ENCODE data around the gene SH2D4B. TPM values are rescaled to one million over a fixed set of nuclear protein-coding genes. Genes with fewer than 3 reads are reported as not detected.

Gene SH2D4B
- total RNA-seq, 2 experiments from 2014 or later: 0.16 to 0.31 TPM

DNA sequence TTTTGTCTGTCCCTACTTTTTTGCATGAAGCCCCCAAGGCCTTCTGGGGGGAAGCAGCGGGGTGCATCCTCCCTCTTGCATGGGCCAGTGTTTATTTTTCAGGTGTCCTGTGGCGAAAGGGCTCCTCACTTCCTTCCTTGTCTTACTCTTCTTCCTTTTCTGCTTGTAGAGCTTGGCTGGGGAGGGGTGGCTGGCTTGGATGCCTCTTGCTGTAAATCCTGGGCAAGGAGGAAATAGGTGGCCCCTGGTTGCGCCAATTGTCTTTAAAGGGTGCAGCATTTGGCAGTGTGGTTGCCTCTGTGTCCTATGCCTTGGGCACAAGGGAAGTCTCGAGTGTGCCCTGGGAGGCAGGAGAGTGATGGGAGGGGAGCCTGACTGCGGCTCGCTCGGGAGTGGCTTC lies 95.0 kb downstream of the SH2D4B start:
- H3K27ac Mint-ChIP-seq: no peak overlapping the region
- H3K27me3 ChIP-seq (ENCODE audit: control insufficient read depth in 1 of 2, insufficient read depth in 2 of 2, low read length in 2 of 2): no peaks in the 10 kb centered on the region
- intact Hi-C loops (cut with DNase I, micrococcal nuclease): no loop called here
- ChIA-PET CTCF (no interaction called here), POLR2A (no interaction called here)
- H3K9me3 Mint-ChIP-seq: no peaks in the 10 kb centered on the region
- H3K27ac ChIP-seq (ENCODE audit: low read depth in 1 of 2, low read length in 2 of 2): no peak overlapping the region
- ATAC-seq (ENCODE audit: poor library complexity) (no peak), DNase-seq (no peak)
- no peaks in the 10 kb centered on the region for H3K4me1 Mint-ChIP-seq (ENCODE audit: low read depth)
- peaks cover 10% of the 10 kb centered on the region for H3K27me3 Mint-ChIP-seq
- H3K9me3 ChIP-seq (ENCODE audit: control insufficient read depth in 1 of 2, insufficient read depth in 1 of 2, low read length in 2 of 2): peaks cover 0 to 3% of the 10 kb centered on the region in 2 experiments
- no peak overlapping the region for H3K4me3 Mint-ChIP-seq
- no peaks in the 10 kb centered on the region for H3K36me3 ChIP-seq (ENCODE audit: insufficient read depth, low read length)
- no peaks in the 10 kb centered on the region for H3K36me3 Mint-ChIP-seq (ENCODE audit: low read depth)
- no peaks in the 10 kb centered on the region for H3K4me1 ChIP-seq (ENCODE audit: insufficient read depth, low read length)
- TF ChIP-seq, protein P1, sequence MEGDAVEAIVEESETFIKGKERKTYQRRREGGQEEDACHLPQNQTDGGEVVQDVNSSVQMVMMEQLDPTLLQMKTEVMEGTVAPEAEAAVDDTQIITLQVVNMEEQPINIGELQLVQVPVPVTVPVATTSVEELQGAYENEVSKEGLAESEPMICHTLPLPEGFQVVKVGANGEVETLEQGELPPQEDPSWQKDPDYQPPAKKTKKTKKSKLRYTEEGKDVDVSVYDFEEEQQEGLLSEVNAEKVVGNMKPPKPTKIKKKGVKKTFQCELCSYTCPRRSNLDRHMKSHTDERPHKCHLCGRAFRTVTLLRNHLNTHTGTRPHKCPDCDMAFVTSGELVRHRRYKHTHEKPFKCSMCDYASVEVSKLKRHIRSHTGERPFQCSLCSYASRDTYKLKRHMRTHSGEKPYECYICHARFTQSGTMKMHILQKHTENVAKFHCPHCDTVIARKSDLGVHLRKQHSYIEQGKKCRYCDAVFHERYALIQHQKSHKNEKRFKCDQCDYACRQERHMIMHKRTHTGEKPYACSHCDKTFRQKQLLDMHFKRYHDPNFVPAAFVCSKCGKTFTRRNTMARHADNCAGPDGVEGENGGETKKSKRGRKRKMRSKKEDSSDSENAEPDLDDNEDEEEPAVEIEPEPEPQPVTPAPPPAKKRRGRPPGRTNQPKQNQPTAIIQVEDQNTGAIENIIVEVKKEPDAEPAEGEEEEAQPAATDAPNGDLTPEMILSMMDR (IDR thresholded peaks at IDR 0.05): no peak
- no peak overlapping the region for H3K4me3 ChIP-seq (ENCODE audit: low read length)

DNA sequence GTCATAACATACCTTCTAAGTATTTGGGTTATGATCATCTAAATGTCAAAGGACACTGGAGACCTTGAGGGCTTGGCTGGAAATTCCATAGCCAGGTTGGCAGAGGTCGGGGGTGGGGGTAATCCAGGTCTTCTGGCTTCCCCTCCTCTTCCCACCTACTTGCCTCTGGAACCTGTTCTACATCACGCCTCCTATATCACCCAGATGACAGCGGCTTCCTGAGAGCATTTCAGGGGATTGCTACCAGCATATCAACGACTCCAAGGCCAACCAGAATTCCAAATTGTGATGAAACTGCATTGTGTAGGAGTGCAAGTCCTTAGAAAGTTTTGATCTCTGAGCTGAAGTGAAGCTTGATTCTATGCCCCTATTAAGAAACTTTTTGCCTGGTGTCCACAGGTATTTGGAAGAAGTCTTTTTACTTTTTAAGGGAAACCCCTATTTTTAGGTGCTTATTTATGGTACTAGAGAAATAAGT lies 95.7 kb downstream of the SH2D4B start:
- no peak overlapping the region for H3K27ac Mint-ChIP-seq
- no peaks in the 10 kb centered on the region for H3K9me3 Mint-ChIP-seq
- Histone ChIP-seq H3K4me3 (ENCODE audit: low read length) (no peak overlapping the region), H3K9me3 (ENCODE audit: control insufficient read depth in 1 of 2, insufficient read depth in 1 of 2, low read length in 2 of 2) (peaks cover 0 to 3% of the 10 kb centered on the region in 2 experiments), H3K36me3 (ENCODE audit: insufficient read depth, low read length) (no peaks in the 10 kb centered on the region), H3K27ac (ENCODE audit: low read depth in 1 of 2, low read length in 2 of 2) (no peak overlapping the region), H3K27me3 (ENCODE audit: control insufficient read depth in 1 of 2, insufficient read depth in 2 of 2, low read length in 2 of 2) (no peaks in the 10 kb centered on the region), H3K4me1 (ENCODE audit: insufficient read depth, low read length) (no peaks in the 10 kb centered on the region)
- ATAC-seq (ENCODE audit: poor library complexity): no peak
- H3K4me3 Mint-ChIP-seq: no peak overlapping the region
- ChIA-PET CTCF (no interaction called here), POLR2A (no interaction called here)
- H3K27me3 Mint-ChIP-seq: peaks cover 10% of the 10 kb centered on the region
- H3K36me3 Mint-ChIP-seq (ENCODE audit: low read depth): no peaks in the 10 kb centered on the region
- intact Hi-C loops (cut with DNase I, micrococcal nuclease): no loop called here
- TF ChIP-seq, protein P1 (IDR thresholded peaks at IDR 0.05): no peak
- no peaks in the 10 kb centered on the region for H3K4me1 Mint-ChIP-seq (ENCODE audit: low read depth)
- no peak for DNase-seq

DNA sequence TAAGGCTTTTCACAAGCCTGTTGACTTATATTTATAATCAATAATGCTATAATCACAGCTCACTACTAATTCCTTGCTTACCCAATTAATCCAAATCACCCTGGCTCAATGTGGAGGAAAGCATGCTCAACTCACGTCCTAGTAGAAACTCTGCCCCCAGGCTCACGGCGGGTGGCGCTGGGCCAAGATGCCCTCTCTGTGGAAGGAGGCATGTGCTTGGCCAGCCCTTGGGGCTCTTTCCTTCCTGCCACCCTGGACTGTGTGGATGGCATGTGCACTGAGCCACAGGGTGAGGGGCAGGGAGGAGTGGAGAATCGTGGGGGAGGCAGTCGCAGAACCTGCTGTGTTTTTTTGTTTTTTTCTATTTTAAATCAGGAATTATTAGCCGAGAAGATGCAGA lies 96.2 kb downstream of the SH2D4B start:
- CTCF ChIA-PET: no interaction called here
- H3K36me3 ChIP-seq (ENCODE audit: insufficient read depth, low read length): no peaks in the 10 kb centered on the region
- peaks cover 13% of the 10 kb centered on the region for H3K27me3 Mint-ChIP-seq

More for the DNA sequence above, 96.2 kb downstream of the SH2D4B start:
- Mint-ChIP-seq H3K27ac (no peak overlapping the region), H3K4me1 (ENCODE audit: low read depth) (no peaks in the 10 kb centered on the region), H3K4me3 (no peak overlapping the region), H3K9me3 (no peaks in the 10 kb centered on the region), H3K36me3 (ENCODE audit: low read depth) (no peaks in the 10 kb centered on the region)
- POLR2A ChIA-PET: no interaction called here
- H3K27ac ChIP-seq (ENCODE audit: low read depth in 1 of 2, low read length in 2 of 2): no peak overlapping the region
- H3K27me3 ChIP-seq (ENCODE audit: control insufficient read depth in 1 of 2, insufficient read depth in 2 of 2, low read length in 2 of 2): no peaks in the 10 kb centered on the region
- DNase-seq (no peak), ATAC-seq (ENCODE audit: poor library complexity) (no peak)
- peaks cover 0 to 3% of the 10 kb centered on the region in 2 experiments for H3K9me3 ChIP-seq (ENCODE audit: control insufficient read depth in 1 of 2, insufficient read depth in 1 of 2, low read length in 2 of 2)
- intact Hi-C loops (cut with DNase I, micrococcal nuclease): no loop called here
- H3K4me3 ChIP-seq (ENCODE audit: low read length): no peak overlapping the region
- TF ChIP-seq, protein P1 (IDR thresholded peaks at IDR 0.05): no peak
- H3K4me1 ChIP-seq (ENCODE audit: insufficient read depth, low read length): no peaks in the 10 kb centered on the region
